ENCODE results near the gene PRUNE2. TPM values are rescaled to one million over a fixed set of nuclear protein-coding genes. Genes with fewer than 3 reads are reported as not detected.
A peak's percentile ranks its signal among the peaks of the same experiment; 100 is the strongest.

PRUNE2 gene
- total RNA-seq, 2 donors from 2014 or later, result 58.6 to 78.9 TPM

DNA sequence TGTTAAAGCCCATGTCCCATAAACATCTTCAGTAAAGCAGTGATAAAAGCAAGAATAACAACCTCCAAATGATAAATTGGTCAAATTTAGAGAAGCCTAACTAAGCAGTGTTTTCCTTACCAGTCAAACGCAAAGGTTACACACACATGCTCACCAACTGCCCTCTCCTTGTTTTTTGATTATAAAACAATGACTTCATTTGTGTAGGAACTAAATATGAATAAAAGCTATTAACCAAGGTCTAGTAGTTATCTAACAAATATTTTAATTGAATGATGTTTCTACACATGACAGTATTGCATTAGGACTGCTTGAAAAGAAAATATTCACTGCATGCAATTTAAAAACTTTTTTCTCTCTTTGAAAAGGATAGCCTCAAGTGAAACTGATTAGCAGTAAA, 105.0 kb downstream of the PRUNE2 start:
- no peak overlapping the region for H3K4me3 ChIP-seq
- DNase-seq (ENCODE audit: low spot score), result no peak
- H3K36me3 ChIP-seq, result no peaks in the 10 kb centered on the region
- H3K9me3 ChIP-seq, result no peaks in the 10 kb centered on the region
- H3K27me3 ChIP-seq (replicated peaks; ENCODE audit: insufficient read depth), result no peaks in the 10 kb centered on the region
- 65% methylated on average over 1 of the region's 1 CpG for WGBS
- no peak overlapping the region for H3K27ac ChIP-seq
- TF ChIP-seq POLR2A (IDR thresholded peaks at IDR 0.05) (no peak), POLR2AphosphoS5 (IDR thresholded peaks at IDR 0.05) (no peak)
- intact Hi-C loops (cut with DNase I), result no loop called here
- H3K4me1 ChIP-seq (replicated peaks), result no peaks in the 10 kb centered on the region

DNA sequence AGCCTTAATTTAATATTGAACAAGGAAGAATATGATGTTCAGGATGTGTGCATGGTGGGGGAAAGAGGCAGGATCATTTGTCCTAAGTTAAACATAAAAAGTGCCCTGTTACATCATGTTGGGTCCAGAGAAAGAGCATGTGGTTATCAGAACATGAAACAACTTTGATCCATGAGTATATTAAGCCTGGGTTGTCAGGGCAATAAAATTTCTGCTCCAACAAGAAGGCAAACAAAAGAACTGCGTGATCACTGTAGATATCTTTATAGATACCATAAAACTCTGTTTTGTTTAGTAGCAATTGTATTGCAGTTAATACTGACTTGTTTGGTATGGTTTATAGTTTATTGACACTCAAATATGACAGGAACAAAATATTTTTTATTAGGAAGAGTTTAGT, 106.4 kb downstream of the PRUNE2 start:
- 18% methylated on average over 1 of the region's 1 CpG for WGBS
- peak; percentile 84 for TF ChIP-seq POLR2AphosphoS5 (IDR thresholded peaks at IDR 0.05)
- TF ChIP-seq, protein P1, sequence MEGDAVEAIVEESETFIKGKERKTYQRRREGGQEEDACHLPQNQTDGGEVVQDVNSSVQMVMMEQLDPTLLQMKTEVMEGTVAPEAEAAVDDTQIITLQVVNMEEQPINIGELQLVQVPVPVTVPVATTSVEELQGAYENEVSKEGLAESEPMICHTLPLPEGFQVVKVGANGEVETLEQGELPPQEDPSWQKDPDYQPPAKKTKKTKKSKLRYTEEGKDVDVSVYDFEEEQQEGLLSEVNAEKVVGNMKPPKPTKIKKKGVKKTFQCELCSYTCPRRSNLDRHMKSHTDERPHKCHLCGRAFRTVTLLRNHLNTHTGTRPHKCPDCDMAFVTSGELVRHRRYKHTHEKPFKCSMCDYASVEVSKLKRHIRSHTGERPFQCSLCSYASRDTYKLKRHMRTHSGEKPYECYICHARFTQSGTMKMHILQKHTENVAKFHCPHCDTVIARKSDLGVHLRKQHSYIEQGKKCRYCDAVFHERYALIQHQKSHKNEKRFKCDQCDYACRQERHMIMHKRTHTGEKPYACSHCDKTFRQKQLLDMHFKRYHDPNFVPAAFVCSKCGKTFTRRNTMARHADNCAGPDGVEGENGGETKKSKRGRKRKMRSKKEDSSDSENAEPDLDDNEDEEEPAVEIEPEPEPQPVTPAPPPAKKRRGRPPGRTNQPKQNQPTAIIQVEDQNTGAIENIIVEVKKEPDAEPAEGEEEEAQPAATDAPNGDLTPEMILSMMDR (IDR thresholded peaks at IDR 0.05), result no peak
- intact Hi-C loops (cut with DNase I), result no loop called here

DNA sequence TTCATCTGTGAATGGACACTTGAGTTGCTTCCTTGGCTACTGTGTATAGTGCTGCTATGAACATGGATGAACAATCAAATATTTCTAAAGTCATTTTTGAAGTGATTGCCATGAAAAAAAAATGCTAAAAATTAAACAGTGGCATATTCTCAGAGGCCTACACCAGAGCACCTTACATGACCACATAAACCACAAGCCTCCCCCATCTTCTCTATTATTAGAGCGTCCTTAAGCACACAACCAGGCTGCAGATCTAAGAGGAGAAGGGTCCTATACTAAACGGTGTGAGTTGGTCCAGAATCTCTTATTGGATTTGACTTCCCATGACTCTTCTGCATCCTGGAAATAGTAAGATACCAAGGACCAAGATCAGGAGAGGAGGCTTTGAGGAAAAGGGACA, 107.4 kb downstream of the PRUNE2 start:
- Histone ChIP-seq H3K36me3 (no peaks in the 10 kb centered on the region), H3K4me3 (no peak overlapping the region), H3K4me1 (replicated peaks) (no peaks in the 10 kb centered on the region), H3K27ac (peak overlapping the region in 1 of 2 donors; percentile 36), H3K27me3 (replicated peaks; ENCODE audit: insufficient read depth) (no peaks in the 10 kb centered on the region), H3K9me3 (no peaks in the 10 kb centered on the region)
- TF ChIP-seq POLR2A (IDR thresholded peaks at IDR 0.05) (no peak), POLR2AphosphoS5 (IDR thresholded peaks at IDR 0.05) (no peak)
- TF ChIP-seq, protein P1 (IDR thresholded peaks at IDR 0.05), result no peak
- WGBS, result 84% methylated on average over 2 of the region's 2 CpGs
- DNase-seq (ENCODE audit: low spot score), result no peak
- intact Hi-C loops (cut with DNase I), result no loop called here

More for the DNA sequence above, 106.4 kb downstream of the PRUNE2 start:
- Histone ChIP-seq H3K4me3 (no peak overlapping the region), H3K36me3 (no peaks in the 10 kb centered on the region), H3K4me1 (replicated peaks) (no peaks in the 10 kb centered on the region), H3K9me3 (no peaks in the 10 kb centered on the region), H3K27me3 (replicated peaks; ENCODE audit: insufficient read depth) (no peaks in the 10 kb centered on the region), H3K27ac (no peak overlapping the region)
- DNase-seq (ENCODE audit: low spot score), result peak; percentile 47

DNA sequence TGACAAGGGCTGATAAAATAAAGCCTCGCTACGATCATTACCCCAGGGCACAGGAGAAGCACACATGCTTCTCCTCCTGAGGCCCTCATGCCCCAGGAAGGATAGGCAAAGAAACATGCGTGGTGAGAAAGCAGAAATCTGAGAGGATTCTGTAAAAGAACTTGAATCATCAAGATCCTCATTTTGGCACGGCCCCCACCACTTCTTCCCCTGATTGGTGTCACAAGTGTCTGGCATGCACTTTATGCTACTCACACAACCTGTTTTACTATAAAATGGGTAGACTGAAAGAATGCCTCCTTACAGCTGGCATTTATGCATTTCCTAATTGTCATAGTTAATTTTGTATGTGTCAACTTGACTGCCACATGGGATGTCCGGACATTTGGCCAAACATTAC, 109.6 kb downstream of the PRUNE2 start:
- Histone ChIP-seq H3K4me1 (replicated peaks) (no peaks in the 10 kb centered on the region), H3K27ac (peak overlapping the region in 1 of 2 donors; percentile 0), H3K36me3 (no peaks in the 10 kb centered on the region), H3K27me3 (replicated peaks; ENCODE audit: insufficient read depth) (no peaks in the 10 kb centered on the region), H3K9me3 (no peaks in the 10 kb centered on the region), H3K4me3 (no peak overlapping the region)
- TF ChIP-seq POLR2AphosphoS5 (IDR thresholded peaks at IDR 0.05) (no peak), POLR2A (IDR thresholded peaks at IDR 0.05) (no peak)
- TF ChIP-seq, protein P1 (IDR thresholded peaks at IDR 0.05), result no peak
- 45% methylated on average over 5 of the region's 5 CpGs for WGBS
- intact Hi-C loops (cut with DNase I), result no loop called here
- DNase-seq (ENCODE audit: low spot score), result no peak

DNA sequence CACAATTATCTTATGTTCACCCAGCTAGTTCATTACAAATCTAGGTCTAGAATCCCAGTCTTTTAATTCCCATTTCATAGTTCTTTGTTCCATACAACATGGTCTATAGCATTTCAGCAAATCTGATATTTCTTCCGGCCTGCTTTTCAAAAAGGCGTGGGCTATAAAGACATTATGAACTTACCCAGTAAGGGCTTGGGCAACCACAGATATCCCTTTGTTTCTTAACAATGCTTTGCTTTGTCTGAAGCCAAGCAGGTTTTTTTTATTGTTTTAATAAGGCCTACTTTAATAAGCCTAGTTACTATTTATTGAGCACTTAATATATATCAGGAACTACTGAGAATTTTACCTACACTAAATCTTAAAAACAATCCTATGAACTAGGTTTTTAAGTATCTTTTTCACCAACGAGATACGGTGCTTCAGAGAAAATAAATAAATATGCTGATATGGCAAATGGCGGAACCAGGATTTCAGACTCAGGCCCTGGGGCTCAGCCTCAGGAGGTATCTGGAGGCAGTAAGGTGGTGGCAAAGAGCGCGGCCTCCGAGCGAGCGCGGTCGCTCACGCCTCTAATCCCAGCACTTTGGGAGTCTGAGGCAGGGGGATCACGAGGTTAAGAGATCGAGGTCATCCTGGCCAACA, 112.0 kb downstream of the PRUNE2 start:
- Histone ChIP-seq H3K27me3 (replicated peaks; ENCODE audit: insufficient read depth) (no peaks in the 10 kb centered on the region), H3K4me1 (replicated peaks) (no peaks in the 10 kb centered on the region), H3K27ac (peak overlapping the region in 1 of 2 donors; percentile 53), H3K9me3 (no peaks in the 10 kb centered on the region), H3K36me3 (no peaks in the 10 kb centered on the region), H3K4me3 (no peak overlapping the region)
- intact Hi-C loops (cut with DNase I), result no loop called here
- peak; percentile 36 for TF ChIP-seq POLR2AphosphoS5 (IDR thresholded peaks at IDR 0.05)
- no peak for TF ChIP-seq POLR2A (IDR thresholded peaks at IDR 0.05)
- DNase-seq (ENCODE audit: low spot score), result no peak
- 77% methylated on average over 15 of the region's 15 CpGs for WGBS

DNA sequence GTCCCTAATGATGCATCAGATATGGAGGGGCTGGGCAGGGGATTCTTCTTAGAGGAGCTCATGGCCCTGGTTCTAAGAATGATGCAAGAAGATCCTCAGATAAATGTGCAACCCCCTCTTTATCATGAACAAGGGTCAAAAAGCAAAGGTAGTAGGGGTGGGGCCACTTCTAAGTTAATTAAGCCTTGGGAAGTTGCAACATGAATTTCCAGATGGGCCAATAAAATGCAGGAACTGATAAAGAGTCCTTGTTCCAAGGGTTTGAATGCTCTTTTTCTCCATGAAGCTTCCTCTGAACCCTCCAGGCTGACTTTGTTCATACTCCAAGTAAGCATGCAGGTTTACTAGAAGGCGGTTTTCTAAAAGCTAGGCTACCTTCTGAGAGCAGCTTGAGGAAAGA, 116.1 kb downstream of the PRUNE2 start:
- no peak overlapping the region for H3K4me3 ChIP-seq

More for the DNA sequence above, 116.1 kb downstream of the PRUNE2 start:
- H3K36me3 ChIP-seq, result no peaks in the 10 kb centered on the region
- no peak for TF ChIP-seq POLR2A (IDR thresholded peaks at IDR 0.05)
- TF ChIP-seq, protein P1 (IDR thresholded peaks at IDR 0.05), result no peak
- no peak for TF ChIP-seq POLR2AphosphoS5 (IDR thresholded peaks at IDR 0.05)
- intact Hi-C loops (cut with DNase I), result no loop called here
- H3K9me3 ChIP-seq, result no peaks in the 10 kb centered on the region
- H3K27ac ChIP-seq, result no peak overlapping the region
- H3K27me3 ChIP-seq (replicated peaks; ENCODE audit: insufficient read depth), result no peaks in the 10 kb centered on the region
- WGBS, result 89% methylated on average over 1 of the region's 1 CpG
- no peak for DNase-seq (ENCODE audit: low spot score)
- H3K4me1 ChIP-seq (replicated peaks), result no peaks in the 10 kb centered on the region

Measured in prostate gland (tissue), 2 donors.